Measurements from ENCODE around the gene GABRG1. TPM values are rescaled to one million over a fixed set of nuclear protein-coding genes. Genes with fewer than 3 reads are reported as not detected.

Gene GABRG1
- total and polyA plus RNA-seq, 2 of the 8 experiments (the other 6 are each of a cell fraction or from before 2014, with no cell fraction given), result 0.11 to 0.43 TPM

DNA sequence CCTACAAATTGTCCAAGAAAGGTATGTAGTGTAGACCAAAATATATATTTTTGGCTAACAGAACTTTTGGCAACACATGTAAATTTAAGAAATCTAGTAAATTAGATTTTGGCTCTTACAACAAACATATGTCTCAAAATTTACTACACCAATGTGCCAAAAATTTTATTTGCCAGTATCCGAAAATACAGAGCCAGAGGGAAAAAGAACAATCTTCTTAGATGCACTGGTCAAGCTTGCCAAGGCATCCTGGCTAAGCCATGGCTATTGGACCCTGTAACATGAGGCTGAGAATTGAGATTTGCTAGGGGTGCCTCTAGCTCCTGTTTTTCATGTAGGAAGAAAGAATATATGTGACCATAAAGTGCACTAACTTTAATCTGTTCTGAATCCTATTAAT, 91.8 kb downstream of the GABRG1 start:
- POLR2A ChIA-PET (ENCODE audit: partially characterized antibody), result no interaction called here
- Histone ChIP-seq H4K5ac (ENCODE audit: insufficient read length, low read depth, low read length) (no peak overlapping the region), H3K27ac (ENCODE audit: low read depth, low read length) (no peak overlapping the region), H3K9ac (replicated peaks in 1 of 4; ENCODE audit: extremely low read depth in 1 of 4, low read depth in 3 of 4, low read length in 3 of 4) (no peak overlapping the region), H2AFZ (ENCODE audit: low read length) (no peak overlapping the region), H4K91ac (replicated peaks; ENCODE audit: insufficient read length, low read length) (no peak overlapping the region), H3K4me2 (ENCODE audit: insufficient read depth in 1 of 2, low read depth in 2 of 2, low read length in 2 of 2) (no peak overlapping the region), H4K20me1 (replicated peaks in 1 of 2; ENCODE audit: control insufficient read depth in 1 of 2, insufficient read depth in 2 of 2, low read length in 2 of 2) (peaks cover 0 to 2% of the 10 kb centered on the region in 2 experiments), H3K4ac (replicated peaks; ENCODE audit: insufficient read length, low read depth, low read length) (no peak overlapping the region), H3K23ac (ENCODE audit: insufficient read length) (no peak overlapping the region), H4K8ac (ENCODE audit: extremely low read depth, insufficient read depth, low read length) (no peak overlapping the region), H3K79me2 (ENCODE audit: control insufficient read depth in 1 of 2, insufficient read depth in 2 of 2, low read length in 2 of 2) (no peaks in the 10 kb centered on the region), H3K4me1 (replicated peaks in 1 of 4; ENCODE audit: control insufficient read depth in 3 of 4, insufficient read depth in 4 of 4, low read length in 3 of 4) (no peaks in the 10 kb centered on the region), H2BK12ac (ENCODE audit: low read depth, low read length) (no peak overlapping the region), H3K36me3 (ENCODE audit: control insufficient read depth in 2 of 4, insufficient read depth in 4 of 4, low read length in 3 of 4) (no peaks in the 10 kb centered on the region), H2BK15ac (ENCODE audit: low read length) (no peak overlapping the region), H3K79me1 (ENCODE audit: low read depth, low read length) (no peaks in the 10 kb centered on the region), H3K56ac (replicated peaks; ENCODE audit: insufficient read length, low read depth, low read length) (no peak overlapping the region), H2AK5ac (ENCODE audit: low read depth, low read length) (no peak overlapping the region), H2BK120ac (replicated peaks; ENCODE audit: low read depth, low read length) (no peak overlapping the region), H3K14ac (ENCODE audit: insufficient read length) (no peak overlapping the region), H2BK5ac (ENCODE audit: low read depth, low read length) (no peak overlapping the region), H3K23me2 (ENCODE audit: low read depth, low read length) (no peaks in the 10 kb centered on the region), H2BK20ac (ENCODE audit: low read length) (no peak overlapping the region), H3K4me3 (ENCODE audit: extremely low read depth in 1 of 4, insufficient read depth in 2 of 4, low read depth in 3 of 4, low read length in 4 of 4) (no peak overlapping the region), H3K27me3 (replicated peaks in 1 of 4; ENCODE audit: control insufficient read depth in 3 of 4, extremely low read depth in 1 of 4, insufficient read depth in 3 of 4, low read length in 3 of 4) (no peaks in the 10 kb centered on the region), H3K18ac (ENCODE audit: extremely low read depth, low read length) (no peak overlapping the region), H3K9me3 (ENCODE audit: insufficient read depth in 2 of 2, low read depth in 1 of 2, low read length in 1 of 2) (no peaks in the 10 kb centered on the region)
- 100% methylated on average over 1 of the region's 1 CpG; no CpG with 5 or more reads in 1 of the 2 experiments for WGBS, 2 experiments (ENCODE audit: extremely low coverage in 1 of 2, insufficient coverage in 1 of 2, insufficient read length in 1 of 2, insufficient replicate concordance in 2 of 2, low coverage in 1 of 2, low lambda C conversion rate in 2 of 2, missing lambda C conversion rate in 1 of 2)
- FAIRE-seq (no peak), DNase-seq (ENCODE audit: low read depth in 1 of 2, low spot score in 2 of 2) (no peak)
- TF ChIP-seq RNF2 (IDR thresholded peaks at IDR 0.05; ENCODE audit: borderline replicate concordance, low read depth, low read length, missing control alignments, poor library complexity, severe bottlenecking), result no peak
- TF ChIP-seq TBP (IDR thresholded peaks at IDR 0.05; ENCODE audit: low read depth, low read length), result no peak
- TF ChIP-seq, protein P1, sequence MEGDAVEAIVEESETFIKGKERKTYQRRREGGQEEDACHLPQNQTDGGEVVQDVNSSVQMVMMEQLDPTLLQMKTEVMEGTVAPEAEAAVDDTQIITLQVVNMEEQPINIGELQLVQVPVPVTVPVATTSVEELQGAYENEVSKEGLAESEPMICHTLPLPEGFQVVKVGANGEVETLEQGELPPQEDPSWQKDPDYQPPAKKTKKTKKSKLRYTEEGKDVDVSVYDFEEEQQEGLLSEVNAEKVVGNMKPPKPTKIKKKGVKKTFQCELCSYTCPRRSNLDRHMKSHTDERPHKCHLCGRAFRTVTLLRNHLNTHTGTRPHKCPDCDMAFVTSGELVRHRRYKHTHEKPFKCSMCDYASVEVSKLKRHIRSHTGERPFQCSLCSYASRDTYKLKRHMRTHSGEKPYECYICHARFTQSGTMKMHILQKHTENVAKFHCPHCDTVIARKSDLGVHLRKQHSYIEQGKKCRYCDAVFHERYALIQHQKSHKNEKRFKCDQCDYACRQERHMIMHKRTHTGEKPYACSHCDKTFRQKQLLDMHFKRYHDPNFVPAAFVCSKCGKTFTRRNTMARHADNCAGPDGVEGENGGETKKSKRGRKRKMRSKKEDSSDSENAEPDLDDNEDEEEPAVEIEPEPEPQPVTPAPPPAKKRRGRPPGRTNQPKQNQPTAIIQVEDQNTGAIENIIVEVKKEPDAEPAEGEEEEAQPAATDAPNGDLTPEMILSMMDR (IDR thresholded peaks at IDR 0.05; ENCODE audit: control extremely low read depth in 1 of 3, insufficient read depth in 1 of 3, low read depth in 1 of 3, low read length in 3 of 3), result no peak
- CTCF ChIA-PET (ENCODE audit: partially characterized antibody), result interaction anchor here (0.6 kb wide), 1 partner anchor 26 kb away, joined by 3 read pairs; no protein-coding TSS in a partner anchor
